Activated CD4-positive, alpha-beta T cell treated with anti-CD3 and anti-CD28 coated beads, Interleukin-2, amount 50 U/mL, for 48 hours (primary cell): ENCODE data around the gene ELF2.
"Not testable (repeated sequence)": the region's sequence is repeated elsewhere in the genome, so short reads cannot be mapped to it uniquely, and the experiment has no call there.

Experiments used
- DNase-seq, 2 experiments: peaks; one replicate each; pipeline ENCODE4 v3.0.0-alpha.2; 2020

Gene ELF2

GRCh38 chr4:139015269-139015947 is 161.6 kb downstream of the ELF2 start, which contains the start of gene NOCT:
TSS of gene NOCT (plus strand) at chr4:139015781. CDS start at chr4:139015982, 201 bp downstream.
- DNase-seq: peak; percentile 94 to 96

GRCh38 chr4:139014371-139015268 is 162.4 kb downstream of the ELF2 start:
- peak in 1 of 2 experiments; percentile 7 for DNase-seq

GRCh38 chr4:139011225-139011950 is 165.6 kb downstream of the ELF2 start:
- DNase-seq: no peak

- no peak for DNase-seq
Measured at GRCh38 chr4:139009702-139010101, 167.3 kb downstream of the ELF2 start.

- not testable (repeated sequence) for DNase-seq
Measured at GRCh38 chr4:139008278-139008677, 168.7 kb downstream of the ELF2 start.

- DNase-seq: no peak
Measured at GRCh38 chr4:139007640-139008039, 169.4 kb downstream of the ELF2 start.
